ENCODE results near the gene MAB21L3. TPM values are rescaled to one million over a fixed set of nuclear protein-coding genes. Genes with fewer than 3 reads are reported as not detected.

MAB21L3 gene
- total and polyA plus RNA-seq, 2 of the 13 experiments (the other 11 are each of a cell fraction or from before 2014, with no cell fraction given), result 0.55 to 4.1 TPM

DNA sequence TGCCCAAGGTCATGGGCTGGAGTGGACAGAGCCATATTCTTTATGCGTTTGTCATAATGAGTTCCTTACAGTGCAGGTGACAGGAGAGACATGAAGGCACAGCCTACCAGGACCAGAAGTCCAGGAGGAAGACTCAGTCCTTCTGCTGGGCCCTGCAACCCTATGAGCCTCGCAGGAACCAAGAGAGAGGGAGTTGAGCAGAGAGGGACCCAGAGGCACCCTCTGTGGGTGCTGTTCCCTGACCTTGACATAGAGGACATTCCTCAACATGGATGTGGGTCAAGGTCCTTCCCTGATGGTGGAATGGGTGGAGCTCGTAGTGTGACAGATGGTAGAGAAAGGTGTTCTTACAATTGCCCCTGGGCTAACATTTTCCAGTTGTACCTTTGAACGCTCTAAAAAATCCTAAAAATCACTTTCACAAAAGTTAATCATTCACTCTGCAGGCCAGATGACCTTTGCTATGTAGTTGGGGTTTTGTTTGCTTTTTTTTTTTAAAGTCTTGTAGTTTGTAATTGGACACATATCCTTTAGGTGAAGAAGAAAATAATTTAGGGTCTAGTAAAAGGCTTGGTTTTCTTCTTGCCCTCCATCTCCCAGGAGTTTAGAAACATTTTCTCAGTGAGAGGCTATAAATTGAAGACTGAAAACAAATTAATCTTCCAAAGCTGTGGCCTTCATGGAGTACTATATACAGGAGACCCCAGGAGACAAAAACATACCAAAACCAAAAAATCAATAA lies 41.9 kb downstream of the MAB21L3 start (continued):
- TF ChIP-seq ZBTB4 (CRISPR knock-in tag; IDR thresholded peaks at IDR 0.05; ENCODE audit: borderline replicate concordance), result no peak
- 0 out of 2 replicates have a peak, but pooled peaks have one; percentile 30 for TF ChIP-seq NFKB2 (CRISPR knock-in tag; IDR thresholded peaks at IDR 0.05; ENCODE audit: borderline replicate concordance)
- TF ChIP-seq PAXIP1 (CRISPR knock-in tag; conservative IDR thresholded peaks at IDR 0.05), result peak; percentile 97
- TF ChIP-seq CCAR2 (optimal IDR thresholded peaks at IDR 0.05; ENCODE audit: low read depth, low read length), result no peak
- peak; percentile 34; the same call in 1 of the 2 replicates for TF ChIP-seq ZFY (CRISPR knock-in tag; IDR thresholded peaks at IDR 0.05)
- TF ChIP-seq, protein P1, sequence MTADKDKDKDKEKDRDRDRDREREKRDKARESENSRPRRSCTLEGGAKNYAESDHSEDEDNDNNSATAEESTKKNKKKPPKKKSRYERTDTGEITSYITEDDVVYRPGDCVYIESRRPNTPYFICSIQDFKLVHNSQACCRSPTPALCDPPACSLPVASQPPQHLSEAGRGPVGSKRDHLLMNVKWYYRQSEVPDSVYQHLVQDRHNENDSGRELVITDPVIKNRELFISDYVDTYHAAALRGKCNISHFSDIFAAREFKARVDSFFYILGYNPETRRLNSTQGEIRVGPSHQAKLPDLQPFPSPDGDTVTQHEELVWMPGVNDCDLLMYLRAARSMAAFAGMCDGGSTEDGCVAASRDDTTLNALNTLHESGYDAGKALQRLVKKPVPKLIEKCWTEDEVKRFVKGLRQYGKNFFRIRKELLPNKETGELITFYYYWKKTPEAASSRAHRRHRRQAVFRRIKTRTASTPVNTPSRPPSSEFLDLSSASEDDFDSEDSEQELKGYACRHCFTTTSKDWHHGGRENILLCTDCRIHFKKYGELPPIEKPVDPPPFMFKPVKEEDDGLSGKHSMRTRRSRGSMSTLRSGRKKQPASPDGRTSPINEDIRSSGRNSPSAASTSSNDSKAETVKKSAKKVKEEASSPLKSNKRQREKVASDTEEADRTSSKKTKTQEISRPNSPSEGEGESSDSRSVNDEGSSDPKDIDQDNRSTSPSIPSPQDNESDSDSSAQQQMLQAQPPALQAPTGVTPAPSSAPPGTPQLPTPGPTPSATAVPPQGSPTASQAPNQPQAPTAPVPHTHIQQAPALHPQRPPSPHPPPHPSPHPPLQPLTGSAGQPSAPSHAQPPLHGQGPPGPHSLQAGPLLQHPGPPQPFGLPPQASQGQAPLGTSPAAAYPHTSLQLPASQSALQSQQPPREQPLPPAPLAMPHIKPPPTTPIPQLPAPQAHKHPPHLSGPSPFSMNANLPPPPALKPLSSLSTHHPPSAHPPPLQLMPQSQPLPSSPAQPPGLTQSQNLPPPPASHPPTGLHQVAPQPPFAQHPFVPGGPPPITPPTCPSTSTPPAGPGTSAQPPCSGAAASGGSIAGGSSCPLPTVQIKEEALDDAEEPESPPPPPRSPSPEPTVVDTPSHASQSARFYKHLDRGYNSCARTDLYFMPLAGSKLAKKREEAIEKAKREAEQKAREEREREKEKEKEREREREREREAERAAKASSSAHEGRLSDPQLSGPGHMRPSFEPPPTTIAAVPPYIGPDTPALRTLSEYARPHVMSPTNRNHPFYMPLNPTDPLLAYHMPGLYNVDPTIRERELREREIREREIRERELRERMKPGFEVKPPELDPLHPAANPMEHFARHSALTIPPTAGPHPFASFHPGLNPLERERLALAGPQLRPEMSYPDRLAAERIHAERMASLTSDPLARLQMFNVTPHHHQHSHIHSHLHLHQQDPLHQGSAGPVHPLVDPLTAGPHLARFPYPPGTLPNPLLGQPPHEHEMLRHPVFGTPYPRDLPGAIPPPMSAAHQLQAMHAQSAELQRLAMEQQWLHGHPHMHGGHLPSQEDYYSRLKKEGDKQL (CRISPR knock-in tag; IDR thresholded peaks at IDR 0.05; ENCODE audit: low read depth), result peak; percentile 44; the same call in 1 of the 2 replicates
- TF ChIP-seq ELF1 (CRISPR knock-in tag; IDR thresholded peaks at IDR 0.05), result no peak
- TF ChIP-seq HHEX (CRISPR knock-in tag; IDR thresholded peaks at IDR 0.05), result peak; percentile 70
- TF ChIP-seq MED13 (CRISPR knock-in tag; IDR thresholded peaks at IDR 0.05), result peak; percentile 73; the same call in 1 of the 2 replicates
